GM18502 (cell line): ENCODE data around the gene KIAA2012.

Experiments
- ATAC-seq: cut with Tn5 transposase; IDR thresholded peaks from one replicate; pipeline ENCODE4 v1.9.1; 2021; ENCODE audit warnings: mild to moderate bottlenecking; ENCODE audit not compliant: unreplicated experiment, poor library complexity

The KIAA2012 gene

DNA sequence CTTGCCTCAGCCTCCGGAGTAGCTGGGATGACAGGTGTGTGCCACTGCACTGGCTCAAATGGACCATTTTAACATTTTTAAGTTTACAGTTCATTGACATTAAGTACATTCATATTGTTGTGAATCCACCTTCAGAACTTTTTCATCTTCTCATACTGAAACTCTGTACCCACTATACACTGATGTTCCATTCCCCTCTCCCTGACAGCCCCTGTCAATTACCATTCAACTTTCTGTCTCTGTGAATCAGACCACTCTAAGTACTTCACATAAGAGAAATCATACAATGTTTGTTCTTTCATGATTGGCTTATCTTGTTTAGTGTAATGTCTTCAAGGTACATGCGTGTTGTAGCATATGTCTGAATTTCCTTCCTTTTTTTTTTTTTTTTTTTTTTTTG lies 1.9 kb upstream of the KIAA2012 start:
- no peak for ATAC-seq

DNA sequence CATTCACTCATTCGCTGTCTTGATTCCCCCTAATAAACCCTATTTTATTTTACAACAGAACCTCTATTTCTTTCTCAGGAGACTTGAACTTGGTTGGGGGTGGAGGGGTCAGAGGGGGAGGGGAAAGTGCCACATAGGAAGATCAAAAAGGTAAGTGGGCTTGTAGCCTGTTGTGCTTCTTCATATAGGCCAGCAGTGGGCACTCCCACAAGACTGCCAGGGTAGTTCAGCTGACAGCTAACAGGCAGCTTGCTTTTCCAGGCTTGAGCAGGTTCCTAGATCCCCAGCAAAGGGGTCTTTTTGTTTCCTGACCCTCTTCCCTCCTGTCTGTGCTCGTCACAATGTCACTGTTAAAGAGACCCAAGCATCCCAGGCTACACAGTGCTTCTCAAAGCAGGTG lies 829 bp upstream of the KIAA2012 start:
- ATAC-seq, result no peak

DNA sequence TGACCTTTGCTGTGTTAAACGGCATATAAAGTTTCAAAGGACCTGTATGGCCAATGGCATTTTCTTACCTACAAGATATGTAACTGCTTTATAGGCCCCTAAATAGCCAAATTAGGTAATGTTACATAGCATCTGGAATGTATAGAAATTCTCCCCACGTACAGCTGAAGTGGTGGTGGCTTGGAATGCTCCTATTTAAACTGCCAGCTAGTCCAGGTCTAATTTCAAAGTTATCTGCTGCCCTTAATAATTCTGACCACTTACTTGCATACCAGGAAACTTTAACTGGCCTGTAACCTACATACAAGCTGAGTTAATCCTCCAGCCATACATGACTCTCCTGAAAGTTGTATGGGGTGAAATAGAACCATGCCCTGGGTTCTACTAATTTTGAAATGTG lies 1.3 kb downstream of the KIAA2012 start:
- no peak for ATAC-seq

DNA sequence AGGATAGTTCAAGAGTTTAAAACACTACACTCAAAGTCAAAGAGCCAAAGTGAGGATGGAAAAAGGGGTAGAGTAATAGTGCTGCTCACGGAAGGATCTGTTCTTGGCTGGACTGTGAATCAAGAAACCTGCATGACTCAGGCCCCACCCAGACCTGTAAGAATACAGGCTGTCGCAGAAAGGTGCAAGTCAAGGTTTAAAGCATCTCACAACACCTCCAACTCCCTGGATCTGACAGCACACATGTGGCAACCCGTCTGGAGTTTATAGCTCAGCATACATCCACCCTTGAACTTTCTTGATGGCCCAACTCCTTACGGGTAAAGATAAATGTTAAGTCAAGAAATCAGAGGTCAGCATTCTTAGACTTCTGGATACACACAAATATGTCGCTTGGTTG lies 6.3 kb downstream of the KIAA2012 start:
- ATAC-seq, result no peak

DNA sequence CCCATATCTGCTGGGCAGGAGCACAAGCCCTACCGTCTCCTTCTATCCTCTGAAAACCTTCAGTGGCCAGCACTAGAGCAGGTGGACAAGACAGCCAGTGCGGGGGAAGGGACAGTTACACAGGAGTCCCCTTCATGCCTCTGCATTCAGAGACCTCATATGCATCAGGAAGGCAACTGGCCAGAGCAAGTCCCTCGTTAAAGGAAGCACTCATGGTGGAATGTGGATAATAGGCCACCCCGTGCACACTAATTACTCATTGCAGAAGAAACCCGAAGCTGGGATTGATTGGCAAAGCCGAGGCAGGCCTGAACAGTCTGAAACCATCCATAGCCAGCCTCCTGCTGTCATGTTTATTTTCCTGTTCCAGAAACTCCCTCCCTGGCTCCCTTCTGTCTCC lies 11.2 kb downstream of the KIAA2012 start:
- no peak for ATAC-seq

DNA sequence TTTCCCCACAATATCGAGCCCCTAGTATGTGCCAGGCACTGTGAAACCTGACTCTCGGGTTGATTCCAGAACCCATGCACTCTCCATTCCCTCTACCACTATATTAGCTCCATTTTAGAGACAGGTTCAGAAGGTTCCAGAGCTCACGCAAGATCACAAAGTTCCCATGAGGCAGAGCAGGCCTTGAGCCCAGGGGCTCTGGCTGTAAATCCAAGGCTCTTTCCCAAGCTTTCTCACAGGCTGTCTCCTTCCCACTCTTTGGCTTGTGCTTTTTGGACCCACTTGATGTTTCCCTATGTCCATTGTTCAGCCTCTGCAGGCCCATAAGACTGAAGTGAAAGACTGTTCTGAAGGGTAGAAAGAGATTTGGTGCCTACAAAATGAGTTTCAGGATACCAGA lies 15.7 kb downstream of the KIAA2012 start:
- ATAC-seq, result no peak

DNA sequence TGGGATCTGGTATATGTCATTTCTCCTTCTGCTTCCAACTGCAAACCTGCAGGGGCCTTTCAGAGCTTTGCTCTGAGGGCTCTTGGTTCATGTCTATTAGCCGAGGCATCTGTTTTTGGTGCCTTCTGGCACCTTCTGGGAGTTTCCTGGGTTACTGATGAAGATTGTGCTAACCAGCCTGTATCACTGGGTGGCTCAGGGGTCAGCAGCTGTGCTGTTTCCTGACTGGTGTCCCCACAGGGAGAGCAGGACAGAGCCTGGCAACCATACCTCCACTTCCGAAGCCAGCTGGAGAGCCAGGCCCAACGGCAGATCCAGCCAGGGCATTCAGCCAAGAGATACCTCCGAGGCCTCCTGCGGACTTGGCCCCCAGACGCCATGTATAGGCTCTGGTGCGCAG lies 17.5 kb downstream of the KIAA2012 start:
- no peak for ATAC-seq

DNA sequence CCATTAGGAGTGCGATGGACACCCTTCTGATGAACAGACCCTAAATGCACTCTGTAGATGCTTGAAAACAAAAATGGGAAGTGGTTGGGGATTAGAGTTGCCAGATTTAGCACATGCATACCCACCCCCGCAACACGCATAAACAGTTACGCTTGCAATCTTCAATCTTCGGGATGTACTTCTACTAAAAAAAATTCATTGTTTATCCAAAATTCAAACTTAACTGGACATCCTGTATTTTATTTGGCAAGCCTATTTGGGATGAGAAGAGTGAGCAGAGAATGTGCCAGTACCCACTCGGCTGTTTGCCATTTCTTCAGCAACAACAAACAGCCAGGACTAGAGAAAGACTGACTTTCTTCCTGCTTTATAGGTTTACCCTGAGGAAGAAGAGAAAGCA lies 18.4 kb downstream of the KIAA2012 start:
- ATAC-seq, result no peak

DNA sequence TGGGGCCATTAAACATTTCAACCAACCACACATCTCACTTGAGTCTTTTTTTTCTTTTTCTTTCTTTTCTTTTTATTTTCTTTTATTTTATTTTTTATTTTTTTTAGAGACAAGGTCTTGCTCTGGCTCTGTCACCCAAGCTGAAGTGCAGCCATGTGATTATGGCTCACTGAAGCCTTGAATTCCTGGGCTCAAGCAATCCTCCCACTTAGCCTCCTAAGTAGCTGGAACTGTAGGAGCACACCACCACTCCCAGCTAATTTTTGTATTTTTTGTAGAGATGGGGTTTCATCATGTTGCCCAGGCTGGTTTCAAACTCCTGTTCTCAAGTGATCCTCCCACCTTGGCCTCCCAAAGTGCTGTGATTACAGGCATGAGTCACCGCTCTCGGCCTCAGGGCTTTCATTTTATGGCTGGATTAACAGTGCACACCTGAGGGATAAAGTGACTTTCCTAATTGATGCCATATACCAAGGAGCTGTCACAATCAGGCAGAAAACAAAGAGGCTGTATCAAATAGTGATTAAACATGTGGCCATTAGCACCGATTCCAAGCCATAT lies 21.5 kb downstream of the KIAA2012 start:
- no peak for ATAC-seq

DNA sequence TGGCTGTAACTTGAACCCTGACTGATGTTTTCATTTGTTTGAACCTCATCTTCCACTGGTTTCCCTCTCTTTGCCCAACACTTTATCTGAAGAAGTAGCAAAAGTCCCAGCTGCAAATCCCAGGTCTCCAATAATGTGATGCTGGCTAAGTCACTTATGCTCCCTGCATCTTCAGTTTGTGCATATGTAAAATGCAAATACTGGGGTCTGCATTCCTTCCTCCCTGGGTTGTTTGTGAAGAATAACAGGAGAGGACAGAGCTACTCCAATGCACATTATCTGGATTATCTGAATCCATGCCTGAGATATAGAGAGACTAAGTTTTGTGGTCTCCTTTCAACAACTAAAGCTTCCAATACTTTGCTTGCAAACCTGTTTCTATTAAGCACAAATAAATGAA lies 22.2 kb downstream of the KIAA2012 start:
- ATAC-seq, result no peak

DNA sequence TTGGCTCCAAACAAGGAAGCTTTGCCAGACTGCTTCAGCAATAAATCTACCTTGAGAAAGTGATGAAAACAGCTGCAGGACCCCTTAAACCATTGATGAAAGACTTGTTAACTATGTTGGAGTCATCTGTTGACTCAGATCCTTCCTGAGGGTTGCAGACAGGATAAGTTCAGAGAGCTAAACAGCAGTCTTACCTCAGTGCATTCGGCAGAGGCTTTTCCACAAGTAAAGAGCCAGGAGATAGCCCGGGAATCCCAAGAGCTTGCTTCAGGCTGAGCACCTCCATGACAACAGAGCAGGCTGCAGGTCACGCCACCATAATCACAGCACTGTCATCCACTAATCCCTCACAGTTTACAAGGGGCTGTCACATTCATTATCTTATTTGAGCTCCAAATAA lies 23.7 kb downstream of the KIAA2012 start:
- no peak for ATAC-seq

DNA sequence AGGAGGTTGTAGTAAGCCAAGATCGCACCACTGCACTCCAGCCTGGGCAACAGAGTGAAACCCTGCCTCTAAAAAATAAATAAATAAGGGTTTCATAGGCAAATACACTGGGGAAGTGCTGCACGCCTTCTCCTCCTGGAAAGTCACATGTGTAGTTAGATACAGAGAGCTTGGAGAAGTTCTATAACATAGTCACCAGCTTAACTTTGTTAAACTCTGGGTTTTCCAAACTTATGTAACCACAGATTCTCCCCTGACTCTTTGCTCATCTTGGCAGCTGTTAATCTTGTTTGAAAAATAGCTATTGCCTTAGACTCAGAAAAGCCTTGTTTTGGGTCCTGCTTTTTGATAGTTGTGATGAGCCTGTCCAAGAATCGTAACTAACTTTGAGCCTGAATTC lies 25.2 kb downstream of the KIAA2012 start:
- no peak for ATAC-seq

DNA sequence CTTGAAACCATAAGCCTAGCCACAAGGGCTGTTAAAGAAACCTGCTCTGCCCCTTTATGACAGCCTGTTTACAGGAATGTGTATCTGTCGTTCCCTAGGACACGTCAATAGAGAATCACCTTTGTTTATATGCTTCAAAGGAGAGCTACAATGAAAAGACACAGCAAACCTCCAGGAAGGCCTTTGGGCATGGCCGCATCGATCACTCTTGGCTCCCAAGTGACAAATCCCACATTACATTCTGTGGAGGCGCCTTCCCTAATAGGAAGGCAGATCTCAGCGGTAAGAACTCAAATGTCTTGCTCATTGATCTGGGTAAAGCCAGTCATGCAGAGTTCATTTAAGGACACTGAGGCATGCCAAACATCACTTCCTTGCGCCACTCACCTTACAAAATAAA lies 26.5 kb downstream of the KIAA2012 start:
- no peak for ATAC-seq

DNA sequence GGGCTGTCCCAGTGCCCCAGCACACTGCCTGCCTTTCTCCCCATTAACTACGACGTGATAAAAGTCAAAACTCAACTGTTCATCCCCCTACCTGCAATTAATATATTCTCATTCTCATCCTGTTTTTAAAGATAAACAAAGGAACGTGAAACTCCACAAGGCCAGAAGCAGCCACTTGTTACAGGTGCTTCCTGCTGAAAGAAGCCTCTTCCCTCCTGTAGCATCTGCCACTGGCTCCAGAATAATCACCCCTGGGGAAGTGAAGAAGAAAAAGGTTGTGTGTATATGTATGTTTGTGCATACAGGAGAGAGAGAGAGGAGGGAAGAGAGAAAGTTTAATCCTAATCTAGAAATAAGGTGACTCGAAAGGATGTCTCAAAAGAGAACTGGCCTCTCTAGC lies 27.1 kb downstream of the KIAA2012 start:
- ATAC-seq, result no peak

DNA sequence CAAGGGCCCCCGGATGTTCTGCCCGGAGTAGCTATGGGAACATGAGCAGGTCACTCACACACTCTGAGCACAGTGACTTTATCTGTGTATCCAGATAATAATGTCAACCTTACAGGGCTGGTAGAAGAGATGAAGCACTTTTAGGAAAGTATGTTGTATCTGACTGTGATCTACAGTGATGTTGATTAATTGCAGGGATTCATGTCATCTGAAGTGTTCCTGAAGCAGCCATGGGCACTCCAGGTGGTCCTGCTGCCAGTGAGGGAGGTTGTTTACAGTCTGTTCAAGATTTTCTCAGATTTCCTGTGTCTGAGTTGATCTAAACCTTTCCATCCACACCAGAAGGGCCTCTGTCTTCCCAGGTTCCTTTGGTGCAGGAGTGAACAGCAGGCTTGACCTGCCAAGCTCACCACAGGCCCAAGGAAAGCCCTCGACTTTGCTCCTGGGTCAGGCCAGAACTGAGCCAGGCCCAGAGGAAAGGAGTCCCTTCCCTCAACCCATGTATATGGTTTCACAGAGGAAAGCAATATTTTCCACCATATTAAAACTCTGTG lies 28.0 kb downstream of the KIAA2012 start:
- no peak for ATAC-seq

DNA sequence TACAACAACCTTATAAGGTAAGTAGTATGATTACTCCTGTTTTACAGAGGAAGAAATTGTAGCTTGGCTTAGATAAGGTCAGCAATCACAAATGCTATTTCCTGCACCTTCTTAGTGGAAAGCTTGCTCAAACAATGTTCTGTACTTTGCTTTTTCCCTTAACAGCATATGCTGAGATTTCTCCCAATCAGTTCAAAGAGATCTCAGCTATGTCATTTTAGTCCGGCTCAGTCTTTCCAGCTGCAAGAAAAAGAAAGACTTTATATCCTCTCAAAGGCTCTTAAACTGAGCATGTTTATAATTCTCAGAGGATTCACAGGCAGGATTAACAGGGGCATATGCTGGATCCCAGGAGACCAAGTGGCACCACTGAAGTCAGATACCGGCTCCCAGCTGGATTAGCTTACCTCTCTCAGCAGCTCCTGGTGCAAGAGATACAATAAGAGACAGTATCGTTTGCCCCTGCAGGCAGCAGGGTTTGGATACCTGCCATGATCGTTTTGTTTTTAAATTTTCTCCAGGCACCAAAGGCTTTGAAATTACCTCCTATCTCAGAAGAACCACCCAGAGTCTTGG lies 29.5 kb downstream of the KIAA2012 start:
- ATAC-seq, result no peak

DNA sequence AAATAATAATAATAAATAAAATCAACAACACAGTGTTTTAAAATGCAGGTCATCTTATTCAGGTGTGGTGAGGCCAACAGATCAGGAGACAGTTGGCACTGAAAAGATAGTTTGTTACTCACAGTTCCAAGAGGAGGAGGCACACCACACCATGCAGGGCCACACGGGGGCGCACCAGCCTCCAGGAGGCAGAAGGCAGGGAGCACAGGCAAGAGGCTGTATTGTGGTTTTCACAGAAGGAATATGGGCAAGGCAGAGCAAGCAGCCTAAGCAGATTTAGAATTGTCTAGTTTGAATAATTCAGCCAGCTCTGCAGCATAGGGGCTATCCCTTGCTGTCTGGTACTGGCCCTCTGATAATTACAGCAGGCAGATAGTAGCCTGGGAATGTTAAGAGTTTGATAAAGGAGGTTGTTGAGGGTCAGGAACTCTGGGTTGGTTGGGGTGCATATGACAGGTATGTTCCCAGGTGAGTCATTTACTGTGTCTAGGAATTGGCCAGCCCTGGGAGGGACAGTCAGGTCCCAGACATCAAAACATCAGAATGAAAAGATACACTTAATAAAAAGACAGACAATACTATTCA lies 31.3 kb downstream of the KIAA2012 start:
- no peak for ATAC-seq

DNA sequence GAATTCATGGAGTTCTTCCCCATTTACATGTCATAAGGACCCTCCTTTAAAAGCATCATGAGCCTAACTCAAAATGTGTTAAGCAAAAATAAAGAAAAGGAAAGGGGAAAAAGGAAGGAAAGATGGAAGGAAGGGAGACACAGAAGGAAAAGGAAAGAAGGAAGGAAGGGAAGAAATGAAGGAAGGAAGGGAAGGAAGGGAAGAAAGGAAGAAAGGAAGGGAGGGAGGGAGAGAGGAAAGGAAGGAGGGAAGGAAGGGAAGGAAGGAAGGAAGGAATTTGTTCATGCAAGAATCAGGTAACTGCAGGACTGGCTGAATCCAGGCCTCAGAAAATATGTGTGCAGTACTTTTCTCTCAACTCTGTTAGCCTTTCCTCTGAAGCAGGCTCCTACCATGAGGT lies 32.0 kb downstream of the KIAA2012 start:
- no peak for ATAC-seq

DNA sequence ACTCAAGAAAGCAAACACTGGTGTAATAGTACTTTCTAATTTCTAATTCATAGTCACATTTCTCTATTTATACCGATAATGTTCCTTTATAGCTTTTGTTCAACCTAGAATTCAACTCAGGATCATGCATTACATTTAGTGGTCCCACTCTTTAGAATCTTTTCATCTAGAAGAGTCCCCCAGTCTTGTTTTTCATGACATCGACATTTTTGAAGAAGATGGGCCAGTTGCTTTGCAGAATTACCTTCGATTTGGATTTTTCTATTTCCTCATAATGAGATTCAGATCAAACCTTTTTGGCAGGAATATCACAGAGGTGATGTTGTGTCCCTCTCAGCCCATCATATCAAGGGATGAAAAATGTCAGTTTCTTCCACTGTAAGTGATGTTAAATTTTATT lies 35.3 kb downstream of the KIAA2012 start:
- no peak for ATAC-seq

DNA sequence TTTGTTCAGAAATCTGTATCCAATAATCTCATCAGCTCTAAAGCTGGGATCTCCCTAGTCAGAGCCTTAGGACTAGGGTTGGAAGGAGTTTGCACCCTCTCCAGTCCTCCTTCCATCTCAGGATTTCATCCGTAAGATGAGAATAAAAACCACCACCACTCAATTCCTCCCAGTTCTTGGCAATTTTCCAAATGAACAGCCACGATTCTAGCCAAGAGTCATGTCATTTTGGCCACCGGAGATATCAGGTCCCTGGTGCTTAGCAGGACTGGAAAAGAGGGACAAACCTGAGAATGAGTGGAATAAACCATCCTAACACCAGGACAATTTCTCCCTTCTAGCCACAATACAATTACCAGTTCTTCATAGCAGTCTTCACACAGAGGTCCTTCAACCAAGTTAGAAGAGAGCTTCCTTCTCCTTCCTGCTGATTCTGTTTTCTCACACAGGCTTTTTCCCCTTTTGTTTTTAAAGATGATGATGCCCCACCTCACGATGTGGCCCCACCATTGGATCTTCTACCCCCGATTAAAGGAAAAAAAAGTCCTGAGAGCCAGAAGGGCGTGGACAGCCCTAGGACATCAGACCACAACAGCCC lies 36.2 kb downstream of the KIAA2012 start:
- ATAC-seq, result no peak

DNA sequence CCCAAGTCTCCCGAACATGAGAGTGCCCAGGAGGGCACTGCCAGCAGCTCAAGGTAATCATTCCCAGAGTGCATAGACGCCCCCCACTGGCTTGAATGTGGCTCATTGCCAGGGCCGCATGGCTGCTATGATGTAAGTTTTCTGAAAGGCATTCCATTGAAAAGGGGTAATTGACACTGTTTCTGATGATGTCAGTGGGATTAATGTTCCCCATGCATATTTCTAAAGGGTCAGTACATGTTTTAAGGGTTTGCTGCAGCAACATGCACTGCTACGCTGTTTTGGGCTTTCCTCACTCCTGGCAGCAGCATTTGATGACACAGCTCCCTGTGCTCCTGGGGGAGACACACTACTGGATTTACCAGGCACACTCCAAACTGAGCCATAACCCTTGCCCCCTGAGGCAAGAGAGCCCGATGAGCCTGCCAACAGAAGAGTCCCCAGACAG lies 36.7 kb downstream of the KIAA2012 start:
- no peak for ATAC-seq

DNA sequence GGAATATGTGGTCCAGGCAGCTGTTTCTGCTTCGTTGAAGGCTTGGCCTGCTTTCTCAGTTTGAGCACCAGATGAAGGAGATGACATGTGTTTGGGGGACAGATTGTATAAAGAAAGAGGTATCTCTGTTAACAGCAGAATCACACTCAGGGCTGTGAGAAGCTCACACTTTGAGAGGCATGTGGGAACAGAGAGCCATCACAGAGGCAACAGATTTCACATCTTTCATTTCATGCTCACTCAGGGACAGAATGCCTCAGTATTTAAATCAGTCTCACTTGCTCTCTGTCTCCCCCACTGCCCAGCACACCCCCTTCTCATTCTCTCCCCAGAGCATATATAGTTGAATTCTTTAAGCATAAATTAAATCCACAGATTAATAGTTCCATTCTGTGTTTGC lies 37.4 kb downstream of the KIAA2012 start:
- no peak for ATAC-seq
